OCI-LY3 (cell line): ENCODE measurements around the gene NINL.

Experiments used
- EZH2phosphoT487 ChIP-seq: fragments of 200-600 bp; shearing (Covaris generic); IDR thresholded peaks from 2 replicates; pipeline ENCODE4 v1.6.1; 2018; ENCODE audit warnings: antibody characterized with exemption, mixed run types, low read depth
- TF ChIP-seq, protein P1 (sequence below): fragments of 200-600, 300-600 bp; sonication (generic); IDR thresholded peaks from 2 replicates; pipeline ENCODE4 v1.5.1; 2014; ENCODE audit warnings: antibody characterized with exemption, low read length, low read depth

DNA sequence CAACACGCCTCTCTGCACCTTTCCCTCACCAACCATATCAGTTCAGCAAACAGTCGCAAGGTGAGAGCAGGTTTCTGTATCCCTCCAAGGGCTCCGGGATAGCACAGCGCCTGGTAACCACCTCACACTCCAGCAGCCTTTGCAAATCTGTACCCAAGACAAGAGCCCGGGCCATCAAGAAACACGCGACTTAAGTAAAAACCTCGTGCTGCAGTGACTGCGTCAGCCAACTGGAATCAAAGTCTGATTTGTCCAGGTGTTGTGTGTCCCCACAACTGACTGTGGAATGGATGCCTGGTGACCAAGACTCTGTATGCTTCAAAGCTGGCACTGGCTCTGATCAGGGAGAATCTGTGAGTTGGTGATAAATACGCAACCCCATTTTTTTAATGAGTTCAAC lies 74.1 kb downstream of the NINL start:
- TF ChIP-seq, protein P1, sequence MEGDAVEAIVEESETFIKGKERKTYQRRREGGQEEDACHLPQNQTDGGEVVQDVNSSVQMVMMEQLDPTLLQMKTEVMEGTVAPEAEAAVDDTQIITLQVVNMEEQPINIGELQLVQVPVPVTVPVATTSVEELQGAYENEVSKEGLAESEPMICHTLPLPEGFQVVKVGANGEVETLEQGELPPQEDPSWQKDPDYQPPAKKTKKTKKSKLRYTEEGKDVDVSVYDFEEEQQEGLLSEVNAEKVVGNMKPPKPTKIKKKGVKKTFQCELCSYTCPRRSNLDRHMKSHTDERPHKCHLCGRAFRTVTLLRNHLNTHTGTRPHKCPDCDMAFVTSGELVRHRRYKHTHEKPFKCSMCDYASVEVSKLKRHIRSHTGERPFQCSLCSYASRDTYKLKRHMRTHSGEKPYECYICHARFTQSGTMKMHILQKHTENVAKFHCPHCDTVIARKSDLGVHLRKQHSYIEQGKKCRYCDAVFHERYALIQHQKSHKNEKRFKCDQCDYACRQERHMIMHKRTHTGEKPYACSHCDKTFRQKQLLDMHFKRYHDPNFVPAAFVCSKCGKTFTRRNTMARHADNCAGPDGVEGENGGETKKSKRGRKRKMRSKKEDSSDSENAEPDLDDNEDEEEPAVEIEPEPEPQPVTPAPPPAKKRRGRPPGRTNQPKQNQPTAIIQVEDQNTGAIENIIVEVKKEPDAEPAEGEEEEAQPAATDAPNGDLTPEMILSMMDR = no peak
- no peak for TF ChIP-seq EZH2phosphoT487
